Nephron progenitor cell (in vitro differentiated cells): ENCODE results near the gene LACTB.

Experiments
- DNase-seq: peaks from one replicate; pipeline ENCODE4 v3.0.0; 2021
- H3K27ac Mint-ChIP-seq: 2 replicates; pipeline ENCODE4 v1.8.0; 2021; ENCODE audit warnings: mild to moderate bottlenecking, moderate library complexity, mixed read lengths
- H3K27me3 Mint-ChIP-seq: 2 replicates; pipeline ENCODE4 v1.8.0; 2021; ENCODE audit warnings: mild to moderate bottlenecking, low read depth, mixed read lengths; ENCODE audit not compliant: poor library complexity
- H3K36me3 Mint-ChIP-seq: 2 replicates; pipeline ENCODE4 v1.8.0; 2021; ENCODE audit warnings: low read depth, mixed read lengths
- H3K4me1 Mint-ChIP-seq: 2 replicates; pipeline ENCODE4 v1.8.0; 2021; ENCODE audit warnings: mixed read lengths
- H3K4me3 Mint-ChIP-seq: 2 replicates; pipeline ENCODE4 v1.8.0; 2021; ENCODE audit warnings: mild to moderate bottlenecking, moderate library complexity, mixed read lengths
- H3K9me3 Mint-ChIP-seq: 2 replicates; pipeline ENCODE4 v1.8.0; 2021; ENCODE audit warnings: mild to moderate bottlenecking, moderate library complexity, mixed read lengths
- CTCF ChIP-seq: fragments of 200-600 bp; sonication (generic); IDR thresholded peaks from 2 replicates; pipeline ENCODE4 v1.5.0; 2021; ENCODE audit warnings: antibody characterized with exemption

LACTB gene

DNA sequence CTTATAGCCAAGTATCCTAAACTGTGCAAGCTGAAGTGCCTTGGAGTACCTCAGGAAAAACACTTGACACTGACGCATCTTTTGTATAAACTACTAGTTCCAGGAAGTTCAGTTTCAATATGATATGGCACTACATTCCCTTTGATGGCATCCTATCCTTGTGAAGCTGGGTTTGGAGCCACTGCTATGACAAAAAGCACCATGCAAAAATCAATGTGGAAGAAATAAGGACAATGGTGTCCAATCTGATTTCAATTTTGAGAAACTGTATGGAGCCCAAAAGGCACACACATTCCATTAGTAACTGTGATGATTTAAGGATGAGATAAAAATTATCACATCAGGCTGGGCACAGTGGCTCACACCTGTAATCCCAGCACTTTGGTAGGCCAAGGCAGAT is 30.0 kb downstream of the LACTB start:
- Mint-ChIP-seq H3K9me3 (peaks cover 4% of the 10 kb centered on the region), H3K36me3 (peaks cover 63% of the 10 kb centered on the region), H3K4me1 (peaks cover 20% of the 10 kb centered on the region), H3K4me3 (no peak overlapping the region), H3K27ac (no peak overlapping the region), H3K27me3 (no peaks in the 10 kb centered on the region)
- DNase-seq, result no peak
- no peak for TF ChIP-seq CTCF

GRCh38 chr15:63155486-63155885 is 33.8 kb downstream of the LACTB start:
- H3K9me3 Mint-ChIP-seq, result no peaks in the 10 kb centered on the region
- DNase-seq, result no peak
- H3K4me3 Mint-ChIP-seq, result peak overlapping the region; percentile 98
- H3K27me3 Mint-ChIP-seq, result no peaks in the 10 kb centered on the region
- peaks cover 20% of the 10 kb centered on the region for H3K4me1 Mint-ChIP-seq
- peak overlapping the region; percentile 36 for H3K27ac Mint-ChIP-seq
- no peak for TF ChIP-seq CTCF
- H3K36me3 Mint-ChIP-seq, result peaks cover 41% of the 10 kb centered on the region

DNA sequence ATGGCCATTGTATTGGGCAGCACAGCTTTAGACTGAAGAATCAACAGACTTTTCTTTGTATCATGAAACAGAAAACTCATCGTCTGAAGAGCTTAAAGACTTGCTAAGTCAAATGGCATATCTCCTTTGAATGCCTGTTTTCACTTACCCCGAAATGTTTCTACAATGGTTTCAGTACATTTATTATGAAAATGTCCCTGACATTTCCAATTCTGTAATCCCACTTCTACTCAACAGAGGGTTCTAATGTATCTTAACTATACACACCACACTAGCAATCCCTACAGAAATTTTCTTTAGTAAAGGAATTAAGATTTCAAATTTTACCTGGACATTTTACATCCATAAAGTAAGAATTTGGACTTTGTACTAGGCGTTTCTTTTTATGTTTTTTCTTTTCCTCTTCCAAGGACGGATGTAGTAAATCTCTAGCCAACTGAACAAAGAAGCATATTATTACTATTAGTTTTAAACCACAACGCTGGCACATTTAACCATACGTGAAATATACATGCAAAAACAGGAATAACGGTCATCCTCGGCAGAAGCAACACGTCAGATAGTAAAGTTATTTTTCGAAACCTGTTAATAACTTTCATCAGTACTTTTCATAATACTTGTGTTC is 34.5 kb downstream of the LACTB start:
- Mint-ChIP-seq H3K27ac (peak overlapping the region; percentile 99), H3K27me3 (no peaks in the 10 kb centered on the region), H3K36me3 (peaks cover 39% of the 10 kb centered on the region), H3K4me3 (peak overlapping the region; percentile 98), H3K4me1 (peaks cover 20% of the 10 kb centered on the region), H3K9me3 (no peaks in the 10 kb centered on the region)
- TF ChIP-seq CTCF, result no peak
- DNase-seq, result no peak

DNA sequence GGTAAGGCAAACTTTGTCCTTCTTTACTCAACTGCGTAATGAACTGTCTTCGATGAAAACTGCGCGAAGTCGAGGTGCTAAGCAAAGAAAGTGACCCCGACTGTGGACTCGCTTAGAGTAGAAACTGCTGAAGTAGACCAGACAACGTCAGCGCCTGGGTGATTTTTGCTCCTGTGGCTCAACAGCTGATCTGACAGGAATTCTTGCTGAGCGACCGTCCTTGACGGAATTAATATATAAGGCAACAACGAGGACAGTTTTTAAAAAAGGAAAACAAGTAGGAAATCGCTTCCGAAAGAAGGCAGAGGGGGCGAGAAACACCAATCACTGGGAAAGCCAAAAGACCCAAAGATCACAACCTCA is 35.1 kb downstream of the LACTB start:
- peak; percentile 35 for DNase-seq
- no peaks in the 10 kb centered on the region for H3K9me3 Mint-ChIP-seq
- H3K4me3 Mint-ChIP-seq, result peak overlapping the region; percentile 98
- H3K4me1 Mint-ChIP-seq, result peaks cover 20% of the 10 kb centered on the region
- peak overlapping the region; percentile 99 for H3K27ac Mint-ChIP-seq
- no peak for TF ChIP-seq CTCF
- H3K36me3 Mint-ChIP-seq, result peaks cover 34% of the 10 kb centered on the region
- H3K27me3 Mint-ChIP-seq, result no peaks in the 10 kb centered on the region

DNA sequence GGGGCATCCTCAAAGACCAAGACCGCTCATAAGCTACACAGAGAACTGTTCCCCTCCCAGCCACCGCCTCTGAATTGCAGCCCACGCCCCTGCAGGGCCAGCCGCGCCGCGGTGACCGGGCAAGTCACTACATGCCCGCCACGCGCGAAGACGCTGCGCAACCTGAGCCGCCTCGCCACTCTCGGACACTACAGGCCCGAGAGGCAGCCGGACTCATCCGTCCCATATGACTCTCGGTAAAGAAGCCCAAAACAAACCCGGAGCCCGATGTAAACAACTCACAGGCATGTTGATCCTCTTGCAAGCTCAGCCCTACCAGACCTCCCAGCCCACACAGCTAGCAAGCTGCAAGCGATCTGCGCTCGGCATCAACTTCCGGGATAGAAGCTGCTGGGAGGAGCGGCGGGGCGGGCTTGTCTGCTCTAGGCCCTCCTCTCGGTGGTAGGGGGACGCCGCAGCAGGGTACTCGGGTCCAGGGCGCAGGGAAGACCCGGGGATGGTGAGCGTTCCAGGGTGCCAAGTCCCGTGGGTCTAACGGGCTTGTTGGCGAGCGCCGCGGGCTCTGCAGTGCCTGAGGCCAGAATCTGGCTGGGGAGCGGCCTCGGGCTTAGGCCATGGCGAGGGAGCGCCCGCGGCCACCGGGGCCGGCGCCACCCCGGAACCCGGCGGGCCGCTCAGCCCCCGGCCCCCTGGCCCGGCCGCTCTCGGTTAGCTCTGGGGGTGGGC is 35.6 kb downstream of the LACTB start, which contains the start of gene RPS27L:
RPS27L (minus strand) TSS at position 360 of the 726 bp plus-strand sequence; CDS start at position 288, 72 bp downstream.
- peaks cover 20% of the 10 kb centered on the region for H3K4me1 Mint-ChIP-seq
- H3K36me3 Mint-ChIP-seq, result peaks cover 29% of the 10 kb centered on the region
- TF ChIP-seq CTCF, result no peak
- H3K27me3 Mint-ChIP-seq, result no peaks in the 10 kb centered on the region
- H3K4me3 Mint-ChIP-seq, result peak within 1 kb of the TSS; percentile 98
- H3K9me3 Mint-ChIP-seq, result no peaks in the 10 kb centered on the region
- peak; percentile 88 for DNase-seq
- peak within 1 kb of the TSS; percentile 99 for H3K27ac Mint-ChIP-seq
